Inflammatory macrophage (primary cell): Measurements from ENCODE around the gene CABCOCO1.

Source experiments
- DNase-seq, 2 donors: peaks; one replicate each; pipeline ENCODE4 v3.0.0-alpha.2; 2020 to 2022
- total RNA-seq, 18 experiments: gene quantifications; one replicate each; lab custom pipeline; 2026; ENCODE audit warnings: mixed read lengths in 6 of 18, inconsistent platforms in 2 of 18; lab: John Stamatoyannopoulos, UW

The CABCOCO1 gene
- 0 to 0.18 (median 0) reads per million in 18 experiments for total RNA-seq

- no peak for DNase-seq
Observed at GRCh38 chr10:61662794-61663259, at the start of gene CABCOCO1. Gene CABCOCO1 (plus strand): TSS chr10:61662929. CDS start chr10:61662973, 44 bp downstream.

- no peak for DNase-seq
Observed at GRCh38 chr10:61613665-61614064, 49.1 kb upstream of the CABCOCO1 start.

GRCh38 chr10:61616611-61617010 lies 46.1 kb upstream of the CABCOCO1 start:
- no peak for DNase-seq

- DNase-seq = no peak
Observed at GRCh38 chr10:61617180-61617579, 45.5 kb upstream of the CABCOCO1 start.

- no peak for DNase-seq
Observed at GRCh38 chr10:61617586-61617985, 45.1 kb upstream of the CABCOCO1 start.

GRCh38 chr10:61618388-61618961 lies 44.3 kb upstream of the CABCOCO1 start:
- DNase-seq = no peak

GRCh38 chr10:61620506-61620905 lies 42.2 kb upstream of the CABCOCO1 start:
- DNase-seq = no peak

- no peak for DNase-seq
Observed at GRCh38 chr10:61621605-61622051, 41.1 kb upstream of the CABCOCO1 start.

- DNase-seq = no peak
Observed at GRCh38 chr10:61623161-61623560, 39.6 kb upstream of the CABCOCO1 start.

- no peak for DNase-seq
Observed at GRCh38 chr10:61626209-61626608, 36.5 kb upstream of the CABCOCO1 start.

GRCh38 chr10:61627266-61627665 lies 35.5 kb upstream of the CABCOCO1 start:
- no peak for DNase-seq

GRCh38 chr10:61628151-61628874 lies 34.4 kb upstream of the CABCOCO1 start:
- DNase-seq = no peak

- DNase-seq = no peak
Observed at GRCh38 chr10:61628875-61629513, 33.7 kb upstream of the CABCOCO1 start.

GRCh38 chr10:61629576-61629975 lies 33.2 kb upstream of the CABCOCO1 start:
- no peak for DNase-seq

- DNase-seq = no peak
Observed at GRCh38 chr10:61632057-61632670, 30.6 kb upstream of the CABCOCO1 start.

GRCh38 chr10:61633665-61634064 lies 29.1 kb upstream of the CABCOCO1 start:
- DNase-seq = no peak

GRCh38 chr10:61634746-61635145 lies 28.0 kb upstream of the CABCOCO1 start:
- no peak for DNase-seq

GRCh38 chr10:61635471-61635870 lies 27.3 kb upstream of the CABCOCO1 start:
- DNase-seq = no peak

- no peak for DNase-seq
Observed at GRCh38 chr10:61635932-61636331, 26.8 kb upstream of the CABCOCO1 start.

- no peak for DNase-seq
Observed at GRCh38 chr10:61639952-61640351, 22.8 kb upstream of the CABCOCO1 start.

GRCh38 chr10:61640856-61641255 lies 21.9 kb upstream of the CABCOCO1 start:
- DNase-seq = no peak

- DNase-seq = no peak
Observed at GRCh38 chr10:61642150-61642571, 20.6 kb upstream of the CABCOCO1 start.

- DNase-seq = peak in 1 of 2 donors; percentile 5
Observed at GRCh38 chr10:61642676-61643075, 20.1 kb upstream of the CABCOCO1 start.
